SIG-M5 treated with dmso at 0.1 percent for 504 hours (cell line): ENCODE measurements around the gene ARHGAP40.
A peak's percentile ranks its signal among the peaks of the same experiment; 100 is the strongest.

Experiments
- DNase-seq: peaks from one replicate; lab custom pipeline; 2025; ENCODE audit not compliant: unreplicated experiment; lab: John Stamatoyannopoulos, UW

ARHGAP40 gene

DNA sequence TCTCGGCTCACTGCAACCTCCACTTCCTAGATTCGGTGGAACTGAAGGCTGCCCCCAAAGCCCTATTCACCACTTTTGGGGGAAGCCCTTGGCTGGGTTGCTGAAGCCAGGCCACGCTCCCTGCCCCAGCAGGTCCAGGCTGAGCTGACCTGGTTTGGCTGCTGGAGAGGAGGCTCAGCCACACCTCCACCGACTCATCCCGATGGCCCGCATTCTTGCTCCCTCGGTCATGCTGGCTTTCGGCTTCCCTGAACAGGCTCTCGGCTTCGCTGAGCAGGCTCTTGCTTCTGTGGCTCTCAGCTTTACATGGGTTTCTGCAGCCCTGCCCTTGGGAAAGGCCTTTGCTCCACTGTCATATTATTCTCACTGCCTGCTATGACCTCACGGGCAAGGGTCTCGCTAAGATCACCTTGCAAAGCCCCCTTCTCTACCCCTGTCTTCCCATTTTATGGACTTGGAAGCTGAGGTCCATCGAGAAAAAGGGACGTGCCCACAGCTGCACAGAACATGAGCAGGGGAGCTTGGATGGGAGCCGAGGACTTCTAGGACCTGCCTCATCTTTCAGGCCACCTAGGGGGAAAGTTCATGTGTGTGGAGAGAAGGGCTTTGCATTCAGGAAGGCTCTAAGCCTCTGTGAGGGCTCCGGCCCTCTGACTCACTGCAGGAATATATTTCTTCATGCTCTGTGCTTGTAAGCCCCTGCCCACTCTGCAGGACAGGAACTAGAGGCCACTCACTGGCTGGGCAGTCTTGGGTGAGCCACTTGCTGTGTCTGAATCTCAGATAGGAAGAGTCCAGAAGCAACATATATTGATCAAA, 15.6 kb downstream of the ARHGAP40 start:
- DNase-seq = no peak

DNA sequence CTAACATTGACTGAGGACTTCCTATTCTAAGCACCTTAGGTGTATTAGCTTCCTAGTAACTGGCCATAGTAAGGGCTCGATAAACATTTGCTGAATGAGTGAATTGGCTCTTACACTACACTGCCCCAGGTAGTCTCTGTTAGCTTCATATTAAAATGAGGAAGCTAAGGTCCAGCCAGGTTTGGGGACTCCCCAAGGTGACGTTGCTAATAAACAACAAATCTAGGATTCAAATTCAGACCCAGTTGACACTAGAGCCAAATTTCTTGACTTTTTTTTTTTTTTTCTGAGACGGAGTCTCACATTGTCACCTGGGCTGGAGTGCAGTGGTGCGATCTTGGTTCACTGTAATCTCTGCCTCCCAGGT, 16.2 kb downstream of the ARHGAP40 start:
- no peak for DNase-seq

DNA sequence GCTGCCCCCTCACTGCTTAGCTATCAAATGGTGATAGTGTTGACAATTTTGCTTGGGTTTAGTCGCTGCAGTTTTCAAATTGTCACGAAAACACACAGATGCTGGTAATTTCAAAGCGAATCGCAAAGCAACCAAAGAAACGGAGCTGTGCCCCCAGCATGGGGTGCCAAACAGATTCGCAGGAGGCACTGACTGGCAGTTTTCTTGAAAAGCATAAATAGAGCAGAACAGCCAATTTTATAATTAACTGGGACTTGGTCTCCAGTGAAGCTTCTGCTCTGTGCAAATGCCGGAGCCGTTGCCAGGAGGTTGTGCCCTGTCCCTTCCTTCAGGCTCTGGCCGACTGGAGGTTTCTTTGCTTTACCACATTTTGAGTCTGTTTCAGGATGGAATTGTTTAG, 18.8 kb downstream of the ARHGAP40 start:
- DNase-seq = no peak

DNA sequence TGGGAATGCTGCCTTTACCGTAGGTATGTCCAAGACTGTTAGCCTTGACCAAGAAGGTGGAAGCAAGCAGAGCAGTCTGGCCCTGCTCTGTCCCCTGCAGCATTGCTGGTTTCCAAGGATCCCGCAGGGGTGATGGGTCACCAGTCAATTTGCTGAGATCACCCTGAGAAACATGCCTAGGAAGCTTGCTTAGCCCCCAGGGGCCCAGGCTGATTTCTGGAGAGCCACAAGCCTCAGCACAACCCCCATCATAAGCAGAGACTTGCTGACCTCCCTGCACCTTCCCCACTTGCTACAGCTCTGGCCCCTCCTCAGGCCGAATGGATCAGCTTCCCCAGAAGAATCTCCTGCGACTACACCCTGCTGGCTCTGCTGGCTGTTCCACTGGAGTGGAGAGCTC, 21.5 kb downstream of the ARHGAP40 start:
- no peak for DNase-seq

DNA sequence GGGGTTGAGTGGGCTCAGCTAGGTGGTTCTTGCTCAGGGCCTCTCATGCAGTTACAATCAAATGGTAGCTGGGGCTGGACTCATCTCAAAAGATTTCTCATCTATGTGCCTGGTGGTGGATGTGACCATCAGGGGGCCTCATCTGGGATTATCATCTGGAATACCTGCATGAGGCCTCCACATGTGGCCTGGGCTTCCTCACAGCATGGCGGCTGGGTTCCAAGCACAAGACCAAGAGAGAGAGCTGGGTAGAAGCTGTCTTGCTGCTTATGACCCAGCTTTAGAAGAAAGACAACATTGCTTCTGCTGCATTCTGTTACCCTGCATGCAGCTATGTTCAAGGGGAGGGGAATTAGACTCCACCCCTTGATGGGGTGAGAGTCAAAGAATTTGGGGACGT, 22.5 kb downstream of the ARHGAP40 start:
- no peak for DNase-seq

DNA sequence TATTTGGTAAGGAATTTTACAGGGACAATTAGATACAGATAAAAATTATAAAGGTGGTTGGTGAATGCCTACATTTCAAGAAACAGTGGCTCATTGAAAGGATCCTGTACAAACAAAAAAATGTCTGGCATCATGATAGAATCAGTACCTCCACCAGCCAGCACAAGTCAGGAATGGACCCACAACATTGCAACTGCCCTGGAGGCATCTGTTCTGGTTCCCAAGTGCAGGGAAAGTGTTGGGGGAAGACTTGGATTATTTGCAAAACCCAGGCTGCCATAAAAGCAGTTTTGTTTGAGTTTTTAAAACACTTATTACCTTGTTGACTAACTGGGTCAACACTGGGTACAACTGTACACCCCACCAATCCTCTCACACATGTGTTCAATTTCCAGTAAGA, 24.3 kb downstream of the ARHGAP40 start:
- no peak for DNase-seq

DNA sequence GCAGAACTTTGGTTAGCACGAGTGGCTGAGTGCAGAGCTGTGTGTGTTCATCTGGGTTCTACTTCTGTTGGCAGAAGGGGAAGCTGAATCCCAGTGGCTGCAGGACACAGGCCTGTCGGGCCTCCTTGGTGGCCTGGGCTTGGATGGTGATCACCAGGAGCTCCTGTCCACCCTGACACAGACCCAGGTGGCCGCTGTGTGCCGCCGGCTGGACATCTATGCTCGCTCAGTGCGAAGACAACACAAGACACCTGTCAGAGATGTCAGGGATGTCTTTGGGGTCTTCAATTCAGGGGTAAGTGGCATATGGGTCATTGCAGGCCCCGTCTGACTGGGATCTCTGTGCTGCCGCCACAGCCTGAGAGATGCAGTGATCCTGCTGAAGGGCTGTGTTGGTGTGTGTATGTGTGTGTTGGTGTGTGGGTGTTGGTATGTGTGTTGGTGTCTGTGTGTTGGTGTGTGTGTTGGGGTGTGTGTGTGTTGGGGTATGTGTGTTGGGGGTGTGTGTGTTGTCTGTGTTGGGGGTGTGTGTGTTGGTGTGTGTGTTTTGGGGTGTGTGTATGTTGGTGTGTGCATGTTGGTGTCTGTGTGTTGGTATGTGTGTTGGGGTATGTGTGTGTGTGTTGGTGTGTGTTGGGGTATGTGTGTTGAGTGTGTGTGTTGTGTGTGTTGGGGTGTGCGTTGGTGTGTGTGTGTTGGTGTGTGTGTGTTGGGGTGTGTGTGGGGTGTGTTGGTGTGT, 25.5 kb downstream of the ARHGAP40 start:
- DNase-seq = no peak

DNA sequence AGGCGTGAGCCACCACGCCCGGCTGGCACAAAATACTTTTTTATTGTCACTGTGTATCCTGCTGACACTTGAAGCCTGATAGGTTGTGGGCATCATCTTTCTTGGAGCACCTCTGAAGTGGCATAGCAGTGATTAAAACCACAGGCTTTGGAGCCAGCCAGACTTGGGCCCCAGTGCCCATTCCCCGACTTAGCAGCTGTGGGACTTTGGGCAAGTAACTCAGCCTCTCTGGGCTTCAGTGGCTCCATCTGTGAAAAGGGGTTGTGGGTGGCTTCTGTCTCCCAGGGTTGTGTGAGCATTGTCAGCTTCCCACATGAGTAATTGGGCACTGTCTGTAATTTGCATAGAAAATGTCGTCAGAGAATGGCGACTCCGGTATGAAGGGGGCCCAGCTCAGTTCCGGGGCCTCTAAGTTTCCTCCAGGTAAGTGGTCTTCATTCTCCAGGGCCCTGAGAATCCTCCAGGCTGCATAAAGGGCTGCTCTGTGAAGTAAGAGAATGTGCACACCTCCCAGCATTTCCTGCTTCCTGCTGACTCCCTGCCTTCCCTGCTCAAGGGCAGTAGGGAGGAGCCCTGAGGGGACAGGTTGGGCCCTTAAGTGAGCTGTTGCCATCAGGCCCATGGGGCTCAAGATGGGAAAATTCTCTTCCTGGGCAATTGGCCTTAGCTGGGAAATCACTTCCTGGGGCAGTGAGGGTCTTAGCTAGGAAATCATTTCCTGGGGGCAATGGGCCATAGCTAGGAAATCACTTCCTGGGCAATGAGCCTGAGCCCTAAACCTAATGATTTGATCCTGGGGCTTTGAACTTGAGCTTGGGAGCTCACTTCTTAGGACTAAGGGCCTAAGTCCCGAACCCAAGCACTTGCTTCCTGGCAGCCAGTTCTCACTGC, 27.2 kb downstream of the ARHGAP40 start:
- DNase-seq = no peak

DNA sequence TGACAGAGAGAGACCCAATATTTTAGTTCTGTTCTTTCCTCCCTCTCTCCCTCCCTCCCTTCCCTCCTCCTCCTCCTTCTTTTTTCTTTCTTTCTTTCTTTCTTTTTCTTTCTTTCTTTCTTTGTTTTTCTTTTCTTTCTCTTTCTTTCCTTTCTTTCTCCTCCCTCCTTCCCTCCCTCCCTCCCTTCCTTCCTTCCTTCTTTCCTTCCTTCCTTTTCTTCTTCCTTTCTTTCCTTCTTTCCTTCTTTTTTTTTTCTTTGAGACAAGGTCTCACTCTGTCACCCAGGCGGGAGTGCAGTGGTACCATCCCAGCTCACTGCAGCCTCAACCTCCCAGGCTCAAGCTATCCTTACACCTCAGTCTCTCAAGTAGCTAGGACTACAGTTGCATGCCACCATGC, 28.4 kb downstream of the ARHGAP40 start:
- DNase-seq = no peak

DNA sequence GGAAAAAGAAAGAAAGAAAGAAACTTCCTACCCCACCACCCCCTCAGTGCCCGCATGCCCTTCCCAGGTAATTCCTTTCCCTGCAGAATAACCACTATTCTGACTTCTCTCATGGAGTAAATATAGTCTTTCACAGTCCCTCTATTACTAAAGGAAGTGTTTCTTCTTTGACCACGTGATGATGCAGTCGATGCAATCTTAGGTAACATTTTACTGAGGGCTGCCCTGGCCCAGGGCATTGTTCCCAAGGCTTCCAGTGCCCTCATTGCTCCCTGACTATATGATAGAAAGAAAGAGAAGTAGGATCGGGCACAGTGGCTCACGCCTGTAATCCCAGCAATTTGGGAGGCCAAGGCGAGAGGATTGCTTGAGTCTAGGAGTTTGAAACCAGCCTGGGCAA, 29.1 kb downstream of the ARHGAP40 start:
- DNase-seq = no peak

DNA sequence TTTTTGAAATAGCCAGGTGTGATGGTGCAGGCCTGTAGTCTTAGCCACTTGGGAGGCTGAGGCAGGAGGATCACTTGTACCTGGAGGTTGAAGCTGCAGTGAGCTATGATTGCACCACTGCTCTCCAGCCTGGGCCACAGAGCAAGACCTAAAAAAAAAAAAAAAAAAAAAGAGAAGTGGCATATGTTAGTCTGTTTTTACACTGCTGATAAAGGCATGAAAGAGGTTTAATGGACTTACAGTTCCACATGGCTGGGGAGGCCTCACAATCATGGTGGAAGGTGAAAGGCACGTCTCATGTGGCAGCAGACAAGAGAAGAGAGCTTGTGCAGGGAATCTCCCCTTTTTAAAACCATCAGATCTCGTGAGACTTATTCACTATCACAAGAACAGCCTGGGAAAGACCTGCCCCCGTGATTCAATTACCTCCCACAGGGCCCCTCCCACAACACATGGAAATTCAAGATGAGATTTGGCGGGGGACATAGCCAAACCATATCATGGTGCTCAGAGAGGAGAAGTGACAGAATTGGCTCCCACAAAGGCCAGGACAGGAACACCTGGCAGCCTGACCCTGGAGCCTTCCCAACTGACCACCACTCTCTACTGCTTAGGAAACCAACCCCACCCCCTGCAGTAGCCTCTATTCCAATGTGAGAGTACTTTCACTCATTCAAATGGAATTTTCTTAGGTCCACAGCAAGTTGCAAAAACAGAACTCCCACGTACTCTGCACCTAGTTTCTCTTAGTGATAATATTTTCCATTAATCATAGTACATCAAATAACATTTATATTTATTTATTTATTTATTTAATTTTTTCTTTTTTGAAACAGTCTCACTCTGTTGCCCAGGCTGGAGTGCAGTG, 29.8 kb downstream of the ARHGAP40 start:
- DNase-seq = no peak

DNA sequence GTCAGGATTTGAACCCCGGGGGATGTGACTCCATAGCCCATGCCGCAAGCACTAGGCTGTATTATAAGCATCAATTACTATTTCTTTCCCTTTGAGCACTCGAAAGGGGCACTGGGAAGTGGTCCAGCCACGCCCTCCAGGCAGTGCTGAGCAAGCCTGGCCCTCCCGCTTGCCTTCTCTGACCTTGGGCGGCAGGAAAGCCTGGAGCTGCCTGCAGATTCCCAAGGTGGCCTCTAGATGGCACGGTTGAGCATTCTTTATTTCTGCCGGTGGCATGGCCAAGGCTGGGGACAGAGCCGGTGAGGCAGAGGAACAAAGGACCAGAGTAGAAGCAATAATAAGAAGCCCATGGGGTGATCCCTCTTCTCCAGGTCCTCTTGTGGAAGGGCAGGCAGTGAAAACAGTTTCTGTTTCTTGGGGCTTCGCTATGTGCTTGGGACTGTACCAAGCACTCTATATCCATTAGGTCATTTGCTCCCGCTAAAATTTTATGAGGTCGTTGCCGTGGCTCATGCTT, 32.0 kb downstream of the ARHGAP40 start:
- peak; percentile 50 for DNase-seq

DNA sequence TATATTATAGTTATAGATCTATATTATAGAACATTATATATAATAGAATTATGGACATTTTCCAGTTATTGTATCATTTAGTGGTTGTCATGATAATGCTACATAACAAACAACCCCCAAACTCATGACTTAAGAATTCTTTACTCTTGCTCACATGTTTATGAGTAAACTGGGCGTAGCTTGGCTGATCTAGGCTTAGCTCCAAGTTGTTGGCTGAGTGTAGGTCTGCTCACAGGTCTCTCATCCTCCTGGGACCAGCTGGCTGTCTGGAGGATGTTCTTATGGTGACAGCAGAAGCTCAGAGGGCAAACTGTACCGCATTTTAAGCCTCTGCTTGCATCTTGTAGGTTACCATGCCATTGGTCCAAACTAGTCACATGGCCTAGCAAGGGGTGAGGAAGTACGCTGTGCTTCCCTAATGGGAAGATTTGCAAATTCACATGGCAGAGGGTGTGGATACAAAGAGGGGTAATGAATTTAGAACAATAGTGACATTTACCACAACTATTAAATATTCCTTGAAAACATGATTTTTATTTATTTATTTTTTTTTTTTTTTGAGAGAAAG, 34.2 kb downstream of the ARHGAP40 start:
- peak; percentile 14 for DNase-seq

DNA sequence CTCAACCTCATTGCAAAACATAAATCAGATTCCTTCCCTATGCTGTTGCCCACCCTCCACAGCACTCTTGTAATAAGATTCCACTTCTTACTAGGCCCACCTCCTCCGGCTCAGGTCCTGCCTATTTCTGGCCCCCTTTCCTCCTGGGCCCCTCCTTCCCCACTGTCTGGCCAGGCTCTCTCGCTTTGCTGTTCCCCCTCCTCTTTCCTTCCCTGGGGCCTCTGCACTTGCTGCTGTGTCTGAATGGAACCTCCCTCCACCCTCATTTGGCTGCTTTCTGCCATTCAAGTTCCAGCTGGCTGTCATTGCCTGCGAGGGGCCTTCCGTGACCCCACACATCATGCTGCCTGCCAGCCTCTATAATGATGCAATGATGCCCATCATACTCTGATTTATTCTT, 38.9 kb downstream of the ARHGAP40 start:
- DNase-seq = no peak

DNA sequence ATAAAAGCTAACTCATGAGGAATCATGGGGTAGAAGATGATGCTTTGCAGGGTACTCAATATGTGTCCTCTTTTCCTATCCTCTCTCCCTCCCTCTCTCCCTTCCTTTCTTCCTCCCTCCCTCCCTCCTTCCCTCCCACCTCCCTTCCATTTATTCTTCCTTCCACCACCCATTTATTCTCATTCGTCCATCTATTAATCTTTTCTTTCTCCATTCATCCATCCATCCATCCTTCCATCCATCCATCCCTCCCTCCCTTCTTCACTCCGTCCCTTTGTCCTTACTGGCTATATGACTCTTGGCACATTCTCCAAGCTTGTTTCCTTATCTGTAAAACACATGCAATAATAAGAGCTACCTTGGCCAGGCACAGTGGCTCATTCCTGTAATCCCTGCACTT, 40.9 kb downstream of the ARHGAP40 start:
- DNase-seq = no peak

DNA sequence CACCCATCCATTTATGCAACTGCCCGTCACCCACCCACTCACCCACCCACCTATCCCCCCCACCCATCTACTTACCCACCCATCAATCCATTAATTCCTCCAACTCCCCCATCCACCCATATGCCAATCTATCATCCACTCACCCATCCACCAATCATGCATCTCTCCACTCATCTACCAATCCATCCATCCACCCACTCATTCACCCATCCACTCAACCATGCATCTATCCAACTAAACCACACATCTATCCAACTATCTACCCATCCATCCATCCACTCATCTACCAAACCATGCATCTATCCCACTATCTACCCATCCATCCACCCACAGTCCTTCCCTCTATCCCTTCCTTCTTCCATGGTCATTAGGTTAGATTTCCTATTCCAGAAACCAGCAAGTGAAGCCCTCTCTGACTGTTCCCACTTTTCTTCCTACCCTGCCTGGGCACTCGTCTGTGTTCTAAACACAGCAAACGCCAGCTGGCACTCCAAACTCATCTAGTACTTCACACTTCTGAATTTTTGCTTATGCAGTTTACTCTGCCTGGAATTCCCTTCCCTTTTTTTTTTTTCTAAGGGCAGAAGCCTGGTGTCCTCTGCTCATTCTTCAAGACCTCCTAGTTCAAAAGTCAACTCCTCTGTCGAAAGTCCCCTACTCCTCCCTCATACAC, 43.1 kb downstream of the ARHGAP40 start:
- DNase-seq = no peak

DNA sequence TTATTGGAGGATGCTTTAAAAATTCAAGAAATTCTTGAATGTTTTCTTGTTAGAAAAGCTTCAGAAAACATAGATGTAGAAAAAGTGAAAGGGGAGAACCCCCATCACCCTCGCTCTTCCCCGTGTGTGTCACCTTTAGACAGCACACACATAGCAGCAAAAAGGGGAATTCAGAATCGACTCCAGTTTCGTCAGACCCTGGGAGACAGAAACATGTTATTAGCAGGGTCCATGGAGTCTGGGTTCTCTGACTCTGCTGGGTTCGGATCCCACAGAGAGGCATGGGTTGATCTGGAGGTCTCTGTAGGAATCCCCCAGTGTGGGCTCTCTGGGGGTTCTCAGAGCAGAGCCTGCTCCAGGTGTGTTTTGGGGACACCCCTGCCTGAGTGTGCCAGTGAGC, 43.7 kb downstream of the ARHGAP40 start:
- DNase-seq = no peak

DNA sequence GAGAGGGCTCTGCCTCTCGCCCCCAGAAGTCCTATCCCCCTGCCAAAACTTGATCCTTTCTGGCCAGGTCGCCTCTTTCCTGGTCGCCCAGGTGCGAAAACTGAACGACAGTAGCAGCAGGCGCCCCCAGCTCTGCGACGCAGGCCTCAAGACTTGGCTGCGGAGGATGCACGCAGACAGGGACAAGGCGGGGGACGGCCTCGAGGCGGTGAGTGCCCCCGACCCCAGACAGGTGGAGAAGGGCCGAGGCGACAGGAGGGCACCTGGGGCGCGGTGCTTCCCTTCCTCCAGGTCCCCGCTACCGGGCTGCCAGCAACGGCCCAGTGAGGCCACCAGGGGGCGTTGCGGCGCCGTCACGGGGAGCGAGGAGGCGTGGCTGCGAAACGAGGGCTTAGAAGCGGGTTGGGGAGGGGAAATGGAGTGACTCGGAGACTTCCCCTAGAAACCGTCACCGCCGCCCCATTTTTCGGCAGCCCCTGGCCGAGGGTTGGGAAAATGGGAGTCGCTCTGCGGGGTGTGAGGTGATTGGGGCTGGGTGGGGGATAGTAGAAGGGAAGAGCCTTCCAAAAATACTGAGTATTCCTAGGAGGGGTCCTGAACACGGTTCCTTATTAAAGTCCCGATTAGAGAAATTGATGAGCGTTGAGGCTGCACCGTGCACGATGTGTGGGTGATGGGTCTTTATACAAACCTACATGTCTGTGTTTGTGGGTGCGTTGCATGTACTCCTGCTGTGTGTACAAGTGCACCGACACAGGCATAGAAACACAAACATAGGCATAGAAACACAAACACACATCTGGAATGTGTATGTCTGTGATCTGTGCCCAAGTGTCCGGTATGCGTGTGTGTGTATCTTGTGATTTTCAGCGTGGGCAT, 44.6 kb downstream of the ARHGAP40 start:
- DNase-seq = peak; percentile 79
